GM03348 (cell line): ENCODE data around the gene PIN1.

ENCODE experiments used
- DNase-seq: peaks from one replicate; pipeline ENCODE4 v3.0.0; 2012; ENCODE audit warnings: low spot score

PIN1 gene

DNA sequence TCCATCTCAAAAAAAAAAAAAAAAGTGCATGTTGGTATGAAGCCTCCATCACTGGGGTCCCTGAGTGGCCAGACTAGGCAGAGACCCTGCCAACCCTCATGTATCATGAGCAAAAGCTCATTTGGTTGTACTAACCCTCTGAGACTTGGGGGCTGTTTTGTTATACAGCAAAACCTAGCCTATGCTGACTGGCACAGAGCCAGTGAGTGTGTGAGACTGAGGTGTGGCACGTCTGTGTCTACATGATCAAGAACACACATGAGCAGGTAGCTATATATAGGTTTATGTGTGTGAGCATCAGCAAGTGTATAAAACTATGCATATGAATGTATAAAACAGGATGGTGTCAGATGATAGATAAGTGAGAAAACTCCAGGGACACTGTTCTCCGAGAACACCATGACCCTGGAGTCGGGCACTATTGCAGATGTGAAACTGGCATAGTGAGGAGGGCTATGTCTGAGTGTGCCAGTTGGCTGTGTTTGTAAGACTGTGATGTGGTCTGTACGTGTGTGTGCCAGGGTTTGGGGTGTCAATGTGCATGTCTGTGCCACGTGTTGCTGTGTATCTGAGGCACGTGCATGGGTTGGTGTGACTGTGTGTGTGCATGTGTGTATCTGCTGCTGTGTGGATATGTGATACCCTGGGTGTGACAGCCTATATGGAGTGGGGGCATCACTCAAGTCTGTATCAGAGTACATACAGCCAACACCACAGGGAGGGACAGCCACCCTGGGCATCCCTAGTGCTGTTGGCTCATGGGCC lies 56.7 kb downstream of the PIN1 start:
- no peak for DNase-seq
